Loucy (cell line): Measurements from ENCODE around the gene SLC31A1.

Source experiments
- H2AFZ ChIP-seq: fragments of 200-600 bp; sonication (generic); 2 replicates; pipeline ENCODE4 v1.6.0; 2016; ENCODE audit warnings: antibody characterized with exemption, mild to moderate bottlenecking, low read length, moderate library complexity
- H3F3A ChIP-seq: fragments of 200-600 bp; 2 replicates; pipeline ENCODE4 v1.6.0; 2016; ENCODE audit warnings: antibody characterized with exemption, low read depth, mild to moderate bottlenecking
- H3K27me3 ChIP-seq: fragments of 200-600 bp; sonication (generic); 2 replicates; pipeline ENCODE4 v1.6.1; 2014; ENCODE audit warnings: low read length, mild to moderate bottlenecking; ENCODE audit not compliant: insufficient read depth, poor library complexity, severe bottlenecking
- H3K36me3 ChIP-seq: fragments of 200-600 bp; sonication (generic); 2 replicates; pipeline ENCODE4 v1.6.1; 2016; ENCODE audit warnings: low read length; ENCODE audit not compliant: insufficient read depth
- H3K4me1 ChIP-seq: fragments of 200-600 bp; sonication (generic); 2 replicates; pipeline ENCODE4 v1.5.1; 2014; ENCODE audit warnings: low read length, mild to moderate bottlenecking; ENCODE audit not compliant: insufficient read depth, poor library complexity, severe bottlenecking
- H3K4me2 ChIP-seq: fragments of 200-600 bp; sonication (generic); 2 replicates; pipeline ENCODE4 v1.6.0; 2014; ENCODE audit warnings: antibody characterized with exemption, low read length, low read depth, mild to moderate bottlenecking; ENCODE audit not compliant: poor library complexity, severe bottlenecking
- H3K4me3 ChIP-seq: fragments of 200-600 bp; sonication (generic); 2 replicates; pipeline ENCODE4 v1.5.1; 2014; ENCODE audit warnings: low read length, mild to moderate bottlenecking, mixed read lengths; ENCODE audit not compliant: poor library complexity, severe bottlenecking
- H3K79me2 ChIP-seq: fragments of 200-600 bp; sonication (generic); 2 replicates; pipeline ENCODE4 v1.6.1; 2014; ENCODE audit warnings: low read length; ENCODE audit not compliant: insufficient read depth
- H3K9ac ChIP-seq: fragments of 200-600 bp; sonication (generic); 2 replicates; pipeline ENCODE4 v1.6.0; 2014; ENCODE audit warnings: mild to moderate bottlenecking, low read depth, low read length, moderate library complexity; ENCODE audit not compliant: poor library complexity, severe bottlenecking
- H3K9me2 ChIP-seq: fragments of 200-600 bp; sonication (generic); replicated peaks from 2 replicates; pipeline ENCODE4 v1.6.1; 2016; ENCODE audit warnings: low read depth, low read length, mixed read lengths
- H3K9me3 ChIP-seq: fragments of 200-600 bp; sonication (generic); 2 replicates; pipeline ENCODE4 v1.6.1; 2014; ENCODE audit warnings: mild to moderate bottlenecking, antibody characterized with exemption, low read length, low read depth; ENCODE audit not compliant: insufficient read depth
- H4K20me1 ChIP-seq: fragments of 200-600 bp; sonication (generic); 2 replicates; pipeline ENCODE4 v1.6.0; 2014; ENCODE audit warnings: antibody characterized with exemption, low read length, mild to moderate bottlenecking; ENCODE audit not compliant: insufficient read depth, poor library complexity, severe bottlenecking
- EZH2phosphoT487 ChIP-seq: fragments of 200-600 bp; IDR thresholded peaks from 2 replicates; pipeline ENCODE4 v1.6.1; 2018; ENCODE audit warnings: antibody characterized with exemption, mild to moderate bottlenecking, moderate library complexity, borderline replicate concordance
- TF ChIP-seq, protein P1 (sequence below): fragments of 200-600 bp; sonication (generic); conservative IDR thresholded peaks from 2 replicates; pipeline ENCODE4 v1.5.1; 2014; ENCODE audit warnings: mild to moderate bottlenecking, antibody characterized with exemption, low read length

Gene SLC31A1

DNA sequence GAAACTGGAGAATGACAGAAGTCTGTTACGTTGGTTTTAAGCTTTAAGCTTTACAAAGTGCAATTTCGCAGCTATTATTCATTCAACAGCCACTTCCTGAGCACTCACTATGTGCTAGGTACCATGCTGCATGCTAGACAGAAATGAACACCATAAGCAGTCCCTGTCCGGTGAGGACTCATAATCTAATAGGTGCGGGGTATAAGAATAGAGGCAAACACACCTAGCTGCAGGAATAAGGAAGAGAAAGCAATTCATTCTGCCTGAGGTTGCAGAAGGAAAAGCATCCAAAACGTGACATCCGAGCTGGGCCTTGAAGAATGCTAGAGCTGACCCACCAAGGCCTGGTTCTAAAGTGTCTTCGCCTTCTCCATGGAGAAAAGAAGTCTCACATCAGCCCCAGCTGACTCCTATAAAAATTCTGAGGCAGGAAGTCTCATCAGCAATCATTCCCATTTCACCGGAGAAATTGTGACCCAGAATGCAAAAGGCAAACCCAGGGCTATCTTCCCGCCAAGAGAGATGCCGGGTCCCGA, 809 bp upstream of the SLC31A1 start:
- H3K9ac ChIP-seq: peak overlapping the region; percentile 89
- no peaks in the 10 kb centered on the region for H3K27me3 ChIP-seq
- no peak for TF ChIP-seq EZH2phosphoT487
- TF ChIP-seq, protein P1, sequence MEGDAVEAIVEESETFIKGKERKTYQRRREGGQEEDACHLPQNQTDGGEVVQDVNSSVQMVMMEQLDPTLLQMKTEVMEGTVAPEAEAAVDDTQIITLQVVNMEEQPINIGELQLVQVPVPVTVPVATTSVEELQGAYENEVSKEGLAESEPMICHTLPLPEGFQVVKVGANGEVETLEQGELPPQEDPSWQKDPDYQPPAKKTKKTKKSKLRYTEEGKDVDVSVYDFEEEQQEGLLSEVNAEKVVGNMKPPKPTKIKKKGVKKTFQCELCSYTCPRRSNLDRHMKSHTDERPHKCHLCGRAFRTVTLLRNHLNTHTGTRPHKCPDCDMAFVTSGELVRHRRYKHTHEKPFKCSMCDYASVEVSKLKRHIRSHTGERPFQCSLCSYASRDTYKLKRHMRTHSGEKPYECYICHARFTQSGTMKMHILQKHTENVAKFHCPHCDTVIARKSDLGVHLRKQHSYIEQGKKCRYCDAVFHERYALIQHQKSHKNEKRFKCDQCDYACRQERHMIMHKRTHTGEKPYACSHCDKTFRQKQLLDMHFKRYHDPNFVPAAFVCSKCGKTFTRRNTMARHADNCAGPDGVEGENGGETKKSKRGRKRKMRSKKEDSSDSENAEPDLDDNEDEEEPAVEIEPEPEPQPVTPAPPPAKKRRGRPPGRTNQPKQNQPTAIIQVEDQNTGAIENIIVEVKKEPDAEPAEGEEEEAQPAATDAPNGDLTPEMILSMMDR: no peak
- peaks cover 38% of the 10 kb centered on the region for H3K4me1 ChIP-seq
- H3K4me3 ChIP-seq: peak overlapping the region; percentile 94
- H3F3A ChIP-seq: no peaks in the 10 kb centered on the region
- H3K9me3 ChIP-seq: no peaks in the 10 kb centered on the region
- no peaks in the 10 kb centered on the region for H3K36me3 ChIP-seq
- peak overlapping the region; percentile 72 for H3K4me2 ChIP-seq
- H2AFZ ChIP-seq: peak overlapping the region; percentile 99
- peaks cover 18% of the 10 kb centered on the region for H4K20me1 ChIP-seq
- H3K79me2 ChIP-seq: peaks cover 69% of the 10 kb centered on the region
- no peaks in the 10 kb centered on the region for H3K9me2 ChIP-seq

DNA sequence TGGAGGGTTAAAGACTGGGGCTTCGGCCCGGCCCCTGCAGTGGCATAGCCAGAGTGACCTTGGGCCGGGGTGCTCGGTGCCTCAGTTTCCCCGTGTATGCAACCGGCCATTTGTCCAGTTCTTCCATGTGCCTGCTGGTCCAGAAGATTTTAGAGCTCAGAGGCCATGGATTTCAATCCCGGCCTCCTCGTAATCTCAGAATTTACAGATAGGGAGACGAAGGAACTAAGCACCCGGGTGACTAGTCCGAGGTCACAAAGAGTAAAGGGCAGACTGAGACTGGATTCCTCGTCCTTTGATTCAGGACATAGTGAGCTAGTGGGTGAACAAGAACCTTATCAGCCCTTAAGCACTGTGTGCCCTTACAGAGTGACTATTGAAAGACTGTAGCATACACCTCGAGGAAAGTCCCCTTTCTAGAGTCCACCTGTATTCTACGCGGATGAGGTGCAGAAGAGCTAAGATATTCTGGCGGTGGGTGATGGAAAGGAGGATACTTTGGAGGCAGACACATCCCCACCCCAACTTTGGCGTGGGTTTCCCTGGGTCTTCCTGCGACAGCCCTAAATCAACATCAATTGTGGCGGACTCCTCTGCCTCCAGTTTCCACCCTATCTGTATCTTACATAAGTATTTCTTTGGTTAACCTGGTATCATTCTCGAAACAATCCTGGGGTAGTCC, 597 bp downstream of the SLC31A1 start:
- no peaks in the 10 kb centered on the region for H3K9me3 ChIP-seq
- H3K79me2 ChIP-seq: peaks cover 55% of the 10 kb centered on the region
- H3K9me2 ChIP-seq: no peaks in the 10 kb centered on the region
- H3F3A ChIP-seq: no peaks in the 10 kb centered on the region
- H3K4me1 ChIP-seq: peaks cover 48% of the 10 kb centered on the region
- H3K9ac ChIP-seq: peak overlapping the region; percentile 89
- H4K20me1 ChIP-seq: peaks cover 14% of the 10 kb centered on the region
- no peaks in the 10 kb centered on the region for H3K27me3 ChIP-seq
- H2AFZ ChIP-seq: peak overlapping the region; percentile 92
- TF ChIP-seq, protein P1: no peak
- no peak for TF ChIP-seq EZH2phosphoT487
- peak overlapping the region; percentile 88 for H3K4me2 ChIP-seq
- H3K36me3 ChIP-seq: no peaks in the 10 kb centered on the region
- peak overlapping the region; percentile 94 for H3K4me3 ChIP-seq

DNA sequence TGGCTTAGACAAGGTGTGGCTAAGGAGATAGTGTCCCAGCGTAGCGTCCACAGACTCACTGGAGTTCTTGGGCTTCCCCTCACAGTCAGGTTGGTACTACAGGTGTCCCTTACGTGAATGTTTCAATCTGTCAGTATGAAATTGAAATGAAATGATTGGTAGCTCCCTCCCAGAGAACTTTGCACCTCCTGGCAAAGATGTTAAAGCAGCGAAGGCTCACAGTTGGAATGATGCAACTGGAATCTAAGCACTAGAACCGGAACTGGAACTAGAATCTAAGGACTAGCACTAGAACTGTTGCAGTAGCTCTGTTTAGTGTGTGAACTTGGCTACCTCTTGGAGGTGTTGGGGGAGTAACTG, 1.1 kb downstream of the SLC31A1 start:
- Histone ChIP-seq H2AFZ (no peak overlapping the region), H3K79me2 (peaks cover 52% of the 10 kb centered on the region)

More for the DNA sequence above, 1.1 kb downstream of the SLC31A1 start:
- no peaks in the 10 kb centered on the region for H3K9me2 ChIP-seq
- H3K36me3 ChIP-seq: no peaks in the 10 kb centered on the region
- peak overlapping the region; percentile 88 for H3K4me2 ChIP-seq
- peaks cover 52% of the 10 kb centered on the region for H3K4me1 ChIP-seq
- H3K9me3 ChIP-seq: no peaks in the 10 kb centered on the region
- no peaks in the 10 kb centered on the region for H3F3A ChIP-seq
- no peaks in the 10 kb centered on the region for H3K27me3 ChIP-seq
- no peak for TF ChIP-seq EZH2phosphoT487
- TF ChIP-seq, protein P1: no peak
- H3K4me3 ChIP-seq: peak overlapping the region; percentile 94
- H3K9ac ChIP-seq: peak overlapping the region; percentile 89
- peaks cover 14% of the 10 kb centered on the region for H4K20me1 ChIP-seq
